OCI-LY7 (cell line): ENCODE data around the gene GATB. TPM values are rescaled to one million over a fixed set of nuclear protein-coding genes. Genes with fewer than 3 reads are reported as not detected.

ENCODE experiments used
- BruUV-seq: library from RNA; stranded (reverse); fragments of 400-500 nt; replicated peaks from 2 replicates; lab custom pipeline; 2021; lab: Mats Ljungman, UMichigan
- CTCF ChIA-PET: fragments of 300-600 bp; sonication (Branson Sonifier 250); formaldehyde crosslinking; loops from one replicate; lab custom pipeline; 2022; ENCODE audit warnings: antibody characterized with exemption; ENCODE audit not compliant: unreplicated experiment; lab: Charles Lee
- POLR2A ChIA-PET: fragments of 300-600 bp; sonication (Branson Sonifier 250); formaldehyde crosslinking; loops from one replicate; lab custom pipeline; 2022; ENCODE audit warnings: antibody characterized with exemption; lab: Charles Lee
- DNase-seq: peaks from one replicate; pipeline ENCODE4 v3.0.0-alpha.2; 2015; ENCODE audit warnings: low spot score
- H2AFZ ChIP-seq: fragments of 200-600 bp; sonication (generic), shearing (Covaris generic); 2 replicates; pipeline ENCODE4 v1.6.1; 2014; ENCODE audit warnings: mild to moderate bottlenecking, antibody characterized with exemption, low read length, moderate library complexity
- H3K27ac ChIP-seq: fragments of 200-600 bp; sonication (generic); 2 replicates; pipeline ENCODE4 v1.5.1; 2014; ENCODE audit warnings: mixed run types, low read depth, mild to moderate bottlenecking, moderate library complexity, low read length, inconsistent platforms; ENCODE audit not compliant: poor library complexity, severe bottlenecking
- H3K36me3 ChIP-seq: fragments of 200-600 bp; sonication (generic); 2 replicates; pipeline ENCODE4 v1.6.1; 2014; ENCODE audit warnings: mild to moderate bottlenecking, antibody characterized with exemption, low read length, moderate library complexity, mixed read lengths; ENCODE audit not compliant: insufficient read depth
- H3K4me1 ChIP-seq: fragments of 200-600 bp; sonication (generic); 2 replicates; pipeline ENCODE4 v1.5.1; 2014; ENCODE audit warnings: mild to moderate bottlenecking, low read length; ENCODE audit not compliant: insufficient read depth, poor library complexity, severe bottlenecking
- H3K4me2 ChIP-seq: fragments of 200-600 bp; sonication (generic); 2 replicates; pipeline ENCODE4 v1.6.1; 2014; ENCODE audit warnings: mild to moderate bottlenecking, low read length
- H3K4me3 ChIP-seq: fragments of 200-600 bp; sonication (generic); 2 replicates; pipeline ENCODE4 v1.5.1; 2014; ENCODE audit warnings: mild to moderate bottlenecking, low read depth, low read length; ENCODE audit not compliant: poor library complexity, severe bottlenecking
- H3K79me2 ChIP-seq: fragments of 200-600 bp; sonication (generic); 2 replicates; pipeline ENCODE4 v1.6.1; 2016; ENCODE audit warnings: low read depth, mild to moderate bottlenecking, low read length, moderate library complexity, mixed read lengths; ENCODE audit not compliant: insufficient read depth
- H3K9me2 ChIP-seq: fragments of 200-600 bp; sonication (generic); 2 replicates; pipeline ENCODE4 v1.6.1; 2016; ENCODE audit warnings: mild to moderate bottlenecking, low read length, mixed read lengths; ENCODE audit not compliant: insufficient read depth
- H3K9me3 ChIP-seq: fragments of 200-600 bp; sonication (generic); 2 replicates; pipeline ENCODE4 v1.6.1; 2014; ENCODE audit warnings: mild to moderate bottlenecking, mixed run types, low read length, mixed read lengths
- H4K20me1 ChIP-seq: fragments of 200-600 bp; sonication (generic); 2 replicates; pipeline ENCODE4 v1.6.1; 2014; ENCODE audit warnings: mild to moderate bottlenecking, antibody characterized with exemption, low read length, moderate library complexity, mixed read lengths; ENCODE audit not compliant: insufficient read depth
- CTCF ChIP-seq: fragments of 200-600 bp; sonication (generic); conservative IDR thresholded peaks from 2 replicates; pipeline ENCODE4 v1.5.1; 2014; ENCODE audit warnings: mild to moderate bottlenecking, antibody characterized with exemption, low read length, moderate library complexity, mixed read lengths
- EZH2phosphoT487 ChIP-seq: fragments of 200-600 bp; sonication (generic); IDR thresholded peaks from 2 replicates; pipeline ENCODE4 v1.6.1; 2018; ENCODE audit warnings: low read depth, borderline replicate concordance, mild to moderate bottlenecking, mixed run types, antibody characterized with exemption, low read length, moderate library complexity, mixed read lengths
- intact Hi-C: fragments of 100-400 bp; cut with micrococcal nuclease; formaldehyde crosslinking; loops from one replicate; pipeline ENCODE4 v1.10.0; 2022; ENCODE audit not compliant: unreplicated experiment
- total RNA-seq, 2 experiments: library from RNA; depleted of rRNA in 1 of 2; stranded (reverse); fragments of >200 nt in 1 of 2; shearing (Covaris generic) in 1 of 2; gene quantifications; 2 replicates each; pipeline ENCODE4 v1.2.3, GENCODE V29; 2014 to 2022

GATB gene
- total RNA-seq, 2 experiments from 2014 or later, result 24.6 to 26.5 TPM

GRCh38 chr4:151718984-151719955, 41.5 kb downstream of the GATB start:
- TF ChIP-seq EZH2phosphoT487, result no peak
- no peak for TF ChIP-seq CTCF
- DNase-seq, result no peak
- intact Hi-C loops, result no loop called here
- H2AFZ ChIP-seq, result no peak overlapping the region
- no peak overlapping the region for H3K27ac ChIP-seq
- H3K9me2 ChIP-seq, result no peaks in the 10 kb centered on the region
- H4K20me1 ChIP-seq, result no peaks in the 10 kb centered on the region
- CTCF ChIA-PET, result no interaction called here
- POLR2A ChIA-PET, result interaction anchor here (0.6 kb wide), 1 partner anchor 1002 kb away, joined by 3 read pairs; no protein-coding TSS in a partner anchor
- H3K4me1 ChIP-seq, result no peaks in the 10 kb centered on the region
- no peaks in the 10 kb centered on the region for H3K9me3 ChIP-seq
- H3K4me3 ChIP-seq, result no peak overlapping the region
- H3K79me2 ChIP-seq, result no peaks in the 10 kb centered on the region
- H3K4me2 ChIP-seq, result no peak overlapping the region
- H3K36me3 ChIP-seq, result 0 out of 2 replicates have a peak, but pooled peaks cover 8% of the 10 kb centered on the region
- BruUV-seq, result no TSS peak

DNA sequence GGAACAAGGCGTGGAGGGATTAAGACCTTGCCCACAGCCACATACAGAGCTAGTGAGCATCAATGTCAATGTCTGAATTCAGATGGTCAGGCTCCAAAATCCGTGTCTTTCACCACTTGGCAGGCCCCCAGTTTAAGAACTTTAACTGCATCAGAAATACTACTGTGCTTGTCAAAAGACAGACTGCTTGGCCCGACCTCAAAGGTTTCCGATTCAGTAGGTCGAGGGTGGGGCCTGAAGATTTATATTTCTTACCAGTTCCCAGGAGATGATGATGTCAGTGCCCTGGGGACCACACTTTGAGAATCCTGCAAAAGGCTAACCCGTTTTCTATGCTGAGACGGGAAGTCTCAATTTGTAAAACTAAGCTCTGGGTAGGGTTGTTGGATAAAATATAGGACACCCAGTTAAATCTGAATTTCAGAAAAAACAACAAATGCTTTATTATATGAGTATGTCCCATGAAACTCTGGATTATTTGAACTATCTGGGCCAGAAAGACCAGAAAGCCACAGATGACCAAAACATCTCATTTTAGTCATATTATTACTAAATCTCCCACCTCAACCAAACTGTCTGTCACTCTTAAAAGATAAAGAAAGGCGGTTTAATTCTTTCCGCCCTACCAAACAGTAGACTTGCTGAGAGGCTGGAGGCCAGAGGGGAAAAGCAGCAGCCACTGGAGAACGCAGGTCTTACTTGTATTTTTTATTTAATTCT, 42.7 kb downstream of the GATB start:
- intact Hi-C loops, result no loop called here
- POLR2A ChIA-PET, result no interaction called here

More for the DNA sequence above, 42.7 kb downstream of the GATB start:
- TF ChIP-seq CTCF (no peak), EZH2phosphoT487 (no peak)
- H3K79me2 ChIP-seq, result no peaks in the 10 kb centered on the region
- H2AFZ ChIP-seq, result no peak overlapping the region
- CTCF ChIA-PET, result no interaction called here
- H3K4me2 ChIP-seq, result no peak overlapping the region
- no peaks in the 10 kb centered on the region for H3K4me1 ChIP-seq
- no peak overlapping the region for H3K4me3 ChIP-seq
- H4K20me1 ChIP-seq, result no peaks in the 10 kb centered on the region
- BruUV-seq, result no TSS peak
- H3K36me3 ChIP-seq, result 0 out of 2 replicates have a peak, but pooled peaks cover 8% of the 10 kb centered on the region
- no peaks in the 10 kb centered on the region for H3K9me2 ChIP-seq
- no peaks in the 10 kb centered on the region for H3K9me3 ChIP-seq
- no peak for DNase-seq
- H3K27ac ChIP-seq, result no peak overlapping the region
